SU-DHL-6 (cell line): Measurements from ENCODE around the gene SIGLEC7.

ENCODE experiments used
- CTCF ChIP-seq: fragments of 200-600 bp; sonication (generic); IDR thresholded peaks from one replicate; pipeline ENCODE4 v1.5.1; 2017; ENCODE audit warnings: antibody characterized with exemption, mild to moderate bottlenecking, low read length, moderate library complexity; ENCODE audit not compliant: insufficient read depth, poor library complexity, severe bottlenecking
- EZH2phosphoT487 ChIP-seq: fragments of 200-600 bp; sonication (generic), shearing (Covaris generic); conservative IDR thresholded peaks from 2 replicates; pipeline ENCODE4 v1.6.1; 2018; ENCODE audit warnings: mild to moderate bottlenecking, antibody characterized with exemption, low read length, moderate library complexity, mixed read lengths

- TF ChIP-seq CTCF (no peak), EZH2phosphoT487 (no peak)
Measured at GRCh38 chr19:51111606-51112005, 30.5 kb upstream of the SIGLEC7 start.
